ENCODE results near the gene RAD9A. TPM values are rescaled to one million over a fixed set of nuclear protein-coding genes. Genes with fewer than 3 reads are reported as not detected.

The RAD9A gene
- total and polyA plus RNA-seq, 9 of the 15 experiments (the other 6 are each of a cell fraction or from before 2014, with no cell fraction given): 1.4 to 41.2 (median 16.1) TPM

DNA sequence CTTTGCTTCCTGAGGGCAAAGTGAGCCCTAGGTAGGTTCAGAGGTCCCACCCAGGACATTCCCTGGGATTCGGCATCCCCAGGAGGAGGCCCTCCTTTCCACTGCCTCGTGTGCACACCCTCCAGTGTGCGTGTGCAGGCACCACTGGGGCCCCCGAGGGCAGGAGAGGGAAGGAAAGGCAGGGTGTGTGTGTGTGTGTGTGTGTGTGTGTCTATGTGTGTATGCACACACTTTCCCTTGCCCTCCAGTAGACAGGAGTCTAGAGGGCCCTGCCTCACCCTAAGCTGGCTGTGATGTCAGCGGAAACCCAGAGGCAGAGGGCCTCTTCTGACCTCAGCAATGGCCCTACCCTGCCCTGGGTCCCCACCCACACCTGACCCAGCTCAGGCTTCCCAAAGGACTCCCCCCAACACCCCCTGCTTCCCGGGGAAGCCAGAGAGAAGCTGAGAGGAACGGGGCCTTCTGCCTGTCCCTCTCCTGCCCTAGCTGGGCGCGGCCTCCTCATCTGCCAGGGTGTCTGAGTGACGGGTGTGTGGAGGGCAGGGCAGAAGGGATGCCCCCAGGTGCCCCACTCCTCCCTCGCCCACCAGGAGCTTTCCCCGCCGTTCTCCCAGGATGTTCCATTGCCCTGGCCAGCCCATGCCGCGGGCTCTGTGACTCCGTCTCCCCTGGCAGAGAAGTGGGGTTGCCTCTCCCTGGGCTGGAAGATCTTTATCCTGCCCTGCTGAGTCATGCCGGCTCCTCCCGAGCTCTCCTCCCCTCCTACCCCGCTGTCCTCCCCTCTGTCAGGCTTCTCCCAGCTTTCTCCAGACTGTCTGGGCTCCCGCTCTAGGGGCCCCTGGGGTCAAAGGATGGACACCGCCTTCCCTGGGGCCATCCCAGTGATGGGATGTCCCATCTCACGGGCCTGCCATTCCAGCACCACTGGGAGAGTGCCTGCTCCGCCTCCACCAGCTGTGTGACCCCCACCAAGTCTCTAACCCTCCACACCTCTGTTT, 12.4 kb upstream of the RAD9A start (continued):
- TF ChIP-seq ZNF436 (CRISPR knock-in tag; IDR thresholded peaks at IDR 0.05) (no peak), NFE2L1 (tag; IDR thresholded peaks at IDR 0.05; ENCODE audit: borderline replicate concordance, low read depth) (peak; percentile 32; the same call in 1 of the 2 replicates), VEZF1 (CRISPR knock-in tag; IDR thresholded peaks at IDR 0.05) (peak; percentile 52; the same call in 1 of the 2 replicates), CREBBP (IDR thresholded peaks at IDR 0.05; ENCODE audit: low read depth, low read length) (no peak), TAL1 (IDR thresholded peaks at IDR 0.05) (no peak), PHF8 (IDR thresholded peaks at IDR 0.05; ENCODE audit: borderline replicate concordance, low read length) (peak; percentile 25; the same call in 1 of the 2 replicates), CHCHD3 (CRISPR knock-in tag; IDR thresholded peaks at IDR 0.05) (no peak), MAFG (tag; conservative IDR thresholded peaks at IDR 0.05) (peak; percentile 93), CXXC5 (CRISPR knock-in tag; IDR thresholded peaks at IDR 0.05) (peak; percentile 51), BRCA1 (IDR thresholded peaks at IDR 0.05) (no peak), BRCA1 (CRISPR knock-in tag; IDR thresholded peaks at IDR 0.05) (no peak), SMAD4 (CRISPR knock-in tag; conservative IDR thresholded peaks at IDR 0.05) (peak; percentile 80), FOS (IDR thresholded peaks at IDR 0.05; ENCODE audit: extremely low read depth, insufficient read length) (peak; percentile 41), STAT5A (IDR thresholded peaks at IDR 0.05; ENCODE audit: borderline replicate concordance, low read length) (no peak), ZNF395 (CRISPR knock-in tag; IDR thresholded peaks at IDR 0.05) (peak; percentile 33; the same call in 1 of the 2 replicates), TAF1 (IDR thresholded peaks at IDR 0.05; ENCODE audit: control insufficient read depth, extremely low read depth, insufficient read depth, low read length, severe bottlenecking) (no peak), RCOR1 (IDR thresholded peaks at IDR 0.05; ENCODE audit: borderline replicate concordance in 1 of 2, low read depth in 2 of 2, low read length in 2 of 2) (peak in 1 of 2 experiments; percentile 54; a peak in 1 of 4 replicates), ZFX (CRISPR knock-in tag; IDR thresholded peaks at IDR 0.05) (peak; percentile 49)
- TF ChIP-seq, protein P1, sequence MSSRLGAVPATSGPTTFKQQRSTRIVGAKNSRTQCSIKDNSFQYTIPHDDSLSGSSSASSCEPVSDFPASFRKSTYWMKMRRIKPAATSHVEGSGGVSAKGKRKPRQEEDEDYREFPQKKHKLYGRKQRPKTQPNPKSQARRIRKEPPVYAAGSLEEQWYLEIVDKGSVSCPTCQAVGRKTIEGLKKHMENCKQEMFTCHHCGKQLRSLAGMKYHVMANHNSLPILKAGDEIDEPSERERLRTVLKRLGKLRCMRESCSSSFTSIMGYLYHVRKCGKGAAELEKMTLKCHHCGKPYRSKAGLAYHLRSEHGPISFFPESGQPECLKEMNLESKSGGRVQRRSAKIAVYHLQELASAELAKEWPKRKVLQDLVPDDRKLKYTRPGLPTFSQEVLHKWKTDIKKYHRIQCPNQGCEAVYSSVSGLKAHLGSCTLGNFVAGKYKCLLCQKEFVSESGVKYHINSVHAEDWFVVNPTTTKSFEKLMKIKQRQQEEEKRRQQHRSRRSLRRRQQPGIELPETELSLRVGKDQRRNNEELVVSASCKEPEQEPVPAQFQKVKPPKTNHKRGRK (tag; IDR thresholded peaks at IDR 0.05): no peak
- TF ChIP-seq, protein P2, sequence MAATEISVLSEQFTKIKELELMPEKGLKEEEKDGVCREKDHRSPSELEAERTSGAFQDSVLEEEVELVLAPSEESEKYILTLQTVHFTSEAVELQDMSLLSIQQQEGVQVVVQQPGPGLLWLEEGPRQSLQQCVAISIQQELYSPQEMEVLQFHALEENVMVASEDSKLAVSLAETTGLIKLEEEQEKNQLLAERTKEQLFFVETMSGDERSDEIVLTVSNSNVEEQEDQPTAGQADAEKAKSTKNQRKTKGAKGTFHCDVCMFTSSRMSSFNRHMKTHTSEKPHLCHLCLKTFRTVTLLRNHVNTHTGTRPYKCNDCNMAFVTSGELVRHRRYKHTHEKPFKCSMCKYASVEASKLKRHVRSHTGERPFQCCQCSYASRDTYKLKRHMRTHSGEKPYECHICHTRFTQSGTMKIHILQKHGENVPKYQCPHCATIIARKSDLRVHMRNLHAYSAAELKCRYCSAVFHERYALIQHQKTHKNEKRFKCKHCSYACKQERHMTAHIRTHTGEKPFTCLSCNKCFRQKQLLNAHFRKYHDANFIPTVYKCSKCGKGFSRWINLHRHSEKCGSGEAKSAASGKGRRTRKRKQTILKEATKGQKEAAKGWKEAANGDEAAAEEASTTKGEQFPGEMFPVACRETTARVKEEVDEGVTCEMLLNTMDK (IDR thresholded peaks at IDR 0.05; ENCODE audit: borderline replicate concordance, insufficient read depth, low read depth, low read length, poor library complexity, severe bottlenecking): no peak
